Hematopoietic multipotent progenitor cell treated with erythropoietin and hydrocortisone succinate and interleukin-3 and kit ligand, for 17 days (in vitro differentiated cells): ENCODE measurements around the gene MIS18A.
"Not testable (repeated sequence)": the region's sequence is repeated elsewhere in the genome, so short reads cannot be mapped to it uniquely, and the experiment has no call there.

Source experiments
- DNase-seq: peaks from one replicate; pipeline ENCODE4 v3.0.0-alpha.2; 2015; ENCODE audit warnings: low spot score

MIS18A gene

DNA sequence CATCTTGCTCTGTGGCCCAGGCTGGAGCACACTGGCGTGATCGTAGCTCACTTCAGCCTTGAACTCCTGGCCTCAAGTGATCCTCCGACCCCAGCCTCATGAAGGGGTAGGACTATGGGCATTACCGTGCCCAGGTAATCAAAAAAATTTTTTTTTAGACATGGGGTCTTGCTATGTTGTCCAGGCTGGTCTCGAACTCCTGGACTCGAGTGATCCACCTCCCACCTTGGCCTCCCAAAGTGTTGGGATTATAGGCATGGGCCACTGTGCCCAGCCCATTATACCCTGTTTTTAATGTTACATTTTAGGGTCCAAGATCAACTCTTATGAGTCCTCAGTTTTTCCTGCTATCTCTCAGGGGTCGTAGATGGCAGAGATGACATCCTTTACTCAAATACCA lies 26.1 kb upstream of the MIS18A start:
- no peak for DNase-seq

DNA sequence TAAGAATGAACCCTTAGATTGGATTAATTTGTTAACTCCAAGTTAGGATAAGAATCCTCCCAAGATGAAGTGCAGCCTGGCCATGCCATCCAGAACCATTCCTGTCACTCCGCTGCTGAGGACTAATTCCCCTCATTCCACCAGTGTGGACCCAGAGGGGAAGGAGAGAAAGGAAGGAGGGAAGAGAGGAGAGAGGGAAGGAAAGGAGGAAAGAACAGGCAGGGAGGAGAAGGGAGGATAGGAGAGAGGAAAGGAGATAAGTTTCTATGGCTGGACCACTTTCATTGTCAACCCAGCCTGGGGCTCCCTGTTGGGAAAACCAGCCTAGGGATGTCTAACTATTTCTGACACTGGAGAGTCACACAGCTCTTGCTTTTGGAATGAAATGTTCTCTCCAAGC lies 24.5 kb upstream of the MIS18A start:
- no peak for DNase-seq

DNA sequence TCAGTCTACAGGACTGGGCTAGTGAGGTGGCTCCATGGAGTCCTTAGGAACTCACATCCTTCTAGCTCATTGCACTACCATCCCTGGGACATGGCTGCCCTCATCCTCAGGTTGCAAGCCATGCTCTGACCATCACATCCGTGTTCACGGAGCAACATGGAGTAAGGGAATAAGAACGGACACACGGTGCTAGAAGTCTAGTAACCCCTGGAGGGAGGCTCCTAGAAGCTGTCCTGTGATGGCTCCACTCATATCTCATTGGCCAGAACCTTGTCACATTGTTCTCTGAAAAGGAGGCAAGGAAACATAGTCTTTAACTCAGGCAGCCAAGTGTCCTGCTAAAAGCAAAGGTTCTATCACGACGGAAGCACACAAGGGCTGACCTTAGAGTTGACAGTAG lies 23.7 kb upstream of the MIS18A start:
- no peak for DNase-seq

DNA sequence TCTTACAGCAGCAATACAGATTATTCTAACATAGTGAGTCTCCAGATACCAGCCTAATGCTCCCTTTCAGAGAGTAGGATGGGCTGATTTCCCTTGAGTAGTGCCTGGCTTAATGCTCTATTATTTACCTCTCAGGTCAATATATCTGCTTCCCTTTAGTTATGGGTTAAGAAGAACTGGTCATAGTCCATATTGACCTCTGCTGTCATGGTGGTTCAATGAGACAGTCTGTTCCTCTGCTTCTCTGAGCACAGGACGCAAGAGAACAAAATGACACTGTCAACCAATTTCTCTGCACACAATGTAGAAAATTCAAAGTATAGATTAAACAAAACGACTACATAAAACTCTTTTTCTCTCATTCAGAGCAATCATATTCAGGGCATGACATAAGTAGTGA lies 22.7 kb upstream of the MIS18A start:
- DNase-seq, result no peak

DNA sequence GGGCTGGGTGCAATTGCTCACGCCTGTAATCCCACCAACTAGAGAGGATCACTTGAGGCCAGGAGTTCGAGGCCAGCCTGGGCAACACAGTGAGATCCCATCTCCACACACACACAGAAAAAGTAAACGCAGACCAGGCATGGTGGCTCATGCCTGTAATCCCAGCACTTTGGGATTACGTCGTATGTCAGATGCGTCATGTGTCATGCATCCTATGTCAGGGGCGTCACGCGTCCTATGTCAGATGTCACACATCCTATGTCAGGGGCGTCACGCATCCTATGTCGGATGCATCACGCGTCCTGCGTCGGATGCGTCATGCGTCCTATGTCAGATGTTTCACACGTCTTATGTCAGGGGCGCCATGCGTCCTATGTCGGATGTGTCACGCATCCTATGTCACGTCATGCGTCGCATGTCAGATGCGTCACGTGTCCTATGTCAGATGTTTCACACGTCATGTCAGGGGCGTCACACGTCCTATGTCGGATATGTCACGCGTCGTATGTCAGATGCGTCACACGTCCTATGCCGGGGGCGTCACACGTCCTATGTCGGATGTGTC lies 21.4 kb upstream of the MIS18A start:
- DNase-seq, result no peak

DNA sequence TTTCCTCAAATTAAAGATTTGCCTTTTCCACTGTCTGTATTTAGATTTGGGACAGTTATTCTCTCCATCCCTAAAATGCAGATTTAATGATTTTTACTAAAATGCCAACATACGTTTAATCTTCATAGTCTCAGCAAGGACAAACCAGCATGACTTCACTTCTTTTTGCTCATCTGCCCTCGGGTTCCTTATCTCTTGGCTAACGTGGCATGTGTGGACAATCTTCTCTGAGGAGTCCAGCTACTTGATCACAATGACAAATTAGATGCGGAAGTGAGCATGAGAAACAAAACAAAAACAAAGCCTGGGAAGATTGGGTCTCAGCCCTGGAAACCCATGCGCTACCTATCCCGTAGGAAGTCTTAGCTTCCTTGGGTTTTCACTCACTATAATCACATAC lies 20.8 kb upstream of the MIS18A start:
- DNase-seq, result no peak

DNA sequence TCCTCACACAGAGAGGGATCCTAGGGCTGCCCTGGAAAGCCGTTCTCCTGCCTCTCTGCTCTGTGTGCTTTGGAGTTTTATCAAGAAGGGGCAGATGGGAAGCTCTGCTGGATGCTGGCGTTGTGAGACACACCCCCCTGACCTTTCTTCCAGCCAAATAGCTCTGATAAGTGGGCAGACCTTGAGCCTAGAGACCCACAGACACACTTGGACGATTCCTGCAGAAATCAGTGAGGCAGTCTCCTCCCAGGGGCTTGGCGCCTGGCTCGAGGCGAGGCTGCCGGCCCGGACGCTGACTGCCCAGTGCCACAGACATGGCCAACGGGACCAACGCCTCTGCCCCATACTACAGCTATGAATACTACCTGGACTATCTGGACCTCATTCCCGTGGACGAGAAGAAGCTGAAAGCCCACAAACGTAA lies 19.8 kb upstream of the MIS18A start, which contains the start of gene MRAP:
MRAP (plus strand) TSS at position 198 of the 424 bp plus-strand sequence; CDS start at position 315, 117 bp downstream.
- DNase-seq, result no peak

DNA sequence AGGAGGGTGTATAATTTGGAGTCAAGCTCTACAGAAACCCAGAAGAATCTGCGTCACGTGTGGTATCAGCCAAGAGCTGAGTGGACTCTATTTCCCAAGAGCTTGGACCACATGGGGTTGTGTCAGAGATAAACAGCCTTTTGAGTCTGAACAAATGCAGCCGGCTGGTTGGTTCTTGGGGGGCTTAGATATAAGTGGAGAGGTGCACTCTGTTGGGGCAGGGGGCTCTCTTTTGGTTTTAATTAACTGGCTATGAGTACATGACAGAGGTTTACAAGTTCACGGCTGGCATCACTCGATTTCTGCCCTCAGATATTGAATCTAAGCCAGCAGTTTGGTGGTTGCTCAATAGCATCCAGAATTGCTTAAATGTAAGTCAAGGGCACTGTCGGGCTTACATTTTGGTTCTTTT lies 19.3 kb upstream of the MIS18A start:
- no peak for DNase-seq

DNA sequence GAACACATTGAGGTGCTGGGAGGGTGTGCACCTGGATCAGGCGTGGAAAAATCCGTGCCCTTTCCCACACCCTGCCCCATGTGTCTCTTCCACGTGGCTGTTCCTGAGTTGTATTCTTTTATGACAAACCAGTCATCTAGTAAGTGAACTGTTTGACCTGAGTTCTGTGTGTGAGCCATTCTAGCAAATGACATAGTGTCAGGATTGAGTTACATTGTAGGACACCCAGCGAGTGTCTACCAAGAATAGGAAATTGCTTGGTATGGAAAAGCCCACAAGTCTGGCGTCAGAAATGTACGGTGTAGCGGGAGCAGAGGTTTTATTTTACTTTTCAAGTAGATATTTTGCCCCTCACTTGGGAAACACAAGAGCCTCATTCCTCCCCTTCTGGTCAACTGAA lies 18.6 kb upstream of the MIS18A start:
- no peak for DNase-seq

DNA sequence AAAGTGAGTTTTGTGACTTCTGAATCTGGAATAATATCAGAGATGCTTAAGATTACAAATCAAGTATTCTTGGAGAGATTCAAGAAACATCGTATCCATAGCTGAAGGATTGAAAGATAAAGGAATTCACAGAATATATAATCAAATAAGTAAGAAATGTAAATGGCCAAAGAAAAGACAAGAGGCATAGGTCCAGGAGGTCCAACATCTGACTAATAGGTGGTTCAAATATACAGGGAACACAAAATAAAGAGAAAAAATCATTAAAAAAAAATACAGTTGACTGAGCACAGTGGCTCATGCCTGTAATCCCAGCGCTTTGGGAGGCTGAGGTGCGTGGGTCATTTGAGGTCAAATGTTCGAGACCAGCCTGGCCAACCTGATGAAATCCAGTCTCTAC lies 6.6 kb upstream of the MIS18A start:
- DNase-seq, result no peak

DNA sequence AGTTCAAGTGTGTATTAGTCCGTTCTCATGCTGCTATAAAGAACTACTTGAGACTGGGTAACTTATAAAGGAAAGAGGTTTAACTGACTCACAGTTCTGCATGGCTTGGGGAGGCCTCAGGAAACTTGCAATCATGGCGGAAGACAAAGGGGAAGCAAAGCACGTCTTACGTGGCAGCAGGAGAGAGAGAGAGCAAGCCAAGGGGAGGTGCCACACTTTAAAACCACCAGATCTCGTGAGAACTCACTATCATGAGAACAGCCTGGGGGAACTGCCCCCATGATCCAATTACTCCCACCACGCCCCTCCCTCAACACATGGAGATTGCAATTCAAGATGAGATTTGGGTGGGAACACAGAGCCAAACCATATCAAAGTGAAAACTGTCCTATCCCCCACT lies 4.1 kb upstream of the MIS18A start:
- DNase-seq, result no peak

DNA sequence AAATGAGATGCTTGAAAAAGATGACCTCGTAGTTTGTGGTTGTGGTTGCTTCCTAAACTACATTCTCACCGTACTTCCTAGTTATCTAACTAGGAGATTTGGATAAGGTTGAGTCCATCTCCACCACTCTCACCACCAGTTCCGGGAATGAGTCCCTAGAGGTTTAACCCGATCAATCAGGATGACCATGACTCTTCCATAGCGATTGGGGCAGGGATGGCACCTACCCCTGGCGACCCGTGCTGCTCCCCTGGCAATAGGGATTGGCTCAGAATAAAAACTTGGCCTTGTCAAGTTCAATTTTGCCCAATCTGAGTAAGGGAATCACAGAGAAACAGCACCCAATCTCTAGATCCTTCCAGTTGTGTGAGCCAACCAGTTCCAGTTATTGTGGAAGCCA lies 2.7 kb upstream of the MIS18A start:
- DNase-seq, result no peak

DNA sequence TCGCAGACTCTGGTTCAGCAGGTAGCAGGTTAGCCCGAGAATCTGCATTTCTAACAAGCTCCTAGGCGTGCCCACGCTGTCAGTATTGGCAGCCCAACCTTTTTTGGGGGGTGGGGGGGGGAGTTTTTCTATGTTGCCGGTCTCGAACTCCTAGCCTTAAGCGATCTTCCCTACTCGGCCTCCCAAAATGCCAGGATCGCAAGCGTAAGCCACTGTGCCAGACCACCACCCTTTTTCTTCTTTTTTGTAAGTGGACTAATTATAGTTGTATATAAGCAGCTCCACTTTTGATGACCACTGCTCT lies 480 bp upstream of the MIS18A start:
- DNase-seq, result no peak

DNA sequence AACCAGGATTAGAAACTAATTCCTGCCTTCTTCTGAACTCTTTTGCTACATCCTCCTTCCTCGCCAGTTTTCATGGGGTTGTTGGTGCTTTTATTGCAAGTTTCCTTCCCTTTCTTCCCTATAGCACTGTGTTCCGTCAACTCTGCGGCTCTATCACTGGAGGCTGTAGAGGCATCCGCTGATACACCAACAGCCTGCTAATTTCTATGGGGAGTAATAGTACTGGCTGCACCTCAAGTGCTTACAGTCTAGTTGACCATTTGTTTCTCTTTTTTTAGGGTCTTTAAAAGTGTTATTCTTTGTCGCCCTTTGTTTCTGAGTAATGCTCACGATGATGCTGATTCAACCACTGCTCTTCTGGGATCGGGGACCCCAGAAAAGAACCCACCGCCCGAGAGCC lies 746 bp downstream of the MIS18A start:
- no peak for DNase-seq

DNA sequence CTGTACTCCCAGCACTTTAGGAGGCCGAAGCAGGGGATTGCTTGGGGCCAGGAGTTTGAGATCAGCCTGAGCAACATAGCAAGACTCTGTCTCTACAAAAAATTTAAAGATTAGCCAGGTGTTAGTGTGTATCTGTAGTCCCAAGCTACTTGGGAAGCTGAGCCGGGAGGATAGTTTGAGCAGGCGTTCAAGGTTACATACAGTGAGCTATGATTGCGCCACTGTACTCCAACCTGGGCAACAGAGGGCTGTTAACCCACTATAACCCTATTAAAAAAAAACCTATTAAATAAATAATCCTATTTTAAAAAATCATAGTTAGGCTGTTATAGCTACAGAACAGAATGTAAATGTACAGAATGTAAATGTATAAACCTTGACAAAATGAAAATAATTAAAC lies 2.2 kb downstream of the MIS18A start:
- no peak for DNase-seq

DNA sequence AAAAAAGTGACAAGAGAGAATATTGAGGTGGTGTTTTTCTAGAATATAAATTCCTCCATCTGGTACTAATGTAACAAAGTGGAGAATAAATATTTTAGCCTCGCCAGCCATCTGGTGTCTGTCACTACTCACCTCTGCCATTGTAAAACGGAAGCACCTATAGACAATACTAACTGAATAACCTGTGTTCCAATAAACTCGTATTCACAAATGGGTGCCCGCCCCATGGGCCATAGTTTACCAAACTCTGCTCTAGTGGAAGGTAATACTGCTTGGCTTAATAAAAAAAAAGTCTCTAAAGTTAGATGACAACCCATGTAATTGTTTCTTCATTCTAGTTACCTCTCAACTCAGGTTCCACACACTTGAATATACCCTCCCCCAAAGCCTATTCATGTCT lies 8.1 kb downstream of the MIS18A start:
- no peak for DNase-seq

DNA sequence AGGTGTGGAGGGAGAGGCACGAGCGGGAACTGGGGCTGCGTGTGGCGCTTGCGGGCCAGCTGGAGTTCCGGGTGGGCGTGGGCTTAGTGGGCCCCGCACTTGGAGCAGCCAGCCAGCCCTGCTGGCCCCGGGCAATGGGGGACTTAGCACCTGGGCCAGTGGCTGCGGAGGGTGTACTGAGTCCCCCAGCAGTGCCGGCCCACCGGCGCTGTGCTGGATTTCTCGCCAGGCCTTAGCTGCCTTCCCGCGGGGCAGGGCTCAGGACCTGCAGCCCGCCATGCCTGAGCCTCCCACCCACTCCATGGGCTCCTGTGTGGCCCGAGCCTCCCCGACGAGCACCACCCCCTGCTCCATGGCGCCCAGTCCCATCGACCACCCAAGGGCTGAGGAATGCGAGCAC lies 13.5 kb downstream of the MIS18A start:
- not testable (repeated sequence) for DNase-seq

DNA sequence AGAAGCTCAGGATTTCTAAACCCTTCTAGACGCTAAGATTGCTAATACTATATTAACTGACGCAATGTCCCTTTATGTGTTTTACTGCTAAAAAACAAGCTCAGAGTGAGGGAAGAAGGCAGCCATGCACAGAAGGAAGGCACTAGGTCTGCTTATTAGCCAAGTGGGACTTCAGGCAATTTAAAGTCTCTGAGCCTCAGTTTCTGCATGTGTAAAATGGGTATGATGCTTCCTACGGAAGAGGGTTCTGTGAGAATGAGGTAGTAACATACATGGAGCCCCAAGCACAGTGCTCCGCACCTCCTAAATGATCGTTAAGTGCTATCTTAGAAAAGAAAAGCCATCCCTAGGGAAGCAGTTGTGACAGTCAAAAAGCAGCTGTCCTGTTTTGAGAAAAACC lies 16.9 kb downstream of the MIS18A start:
- no peak for DNase-seq

DNA sequence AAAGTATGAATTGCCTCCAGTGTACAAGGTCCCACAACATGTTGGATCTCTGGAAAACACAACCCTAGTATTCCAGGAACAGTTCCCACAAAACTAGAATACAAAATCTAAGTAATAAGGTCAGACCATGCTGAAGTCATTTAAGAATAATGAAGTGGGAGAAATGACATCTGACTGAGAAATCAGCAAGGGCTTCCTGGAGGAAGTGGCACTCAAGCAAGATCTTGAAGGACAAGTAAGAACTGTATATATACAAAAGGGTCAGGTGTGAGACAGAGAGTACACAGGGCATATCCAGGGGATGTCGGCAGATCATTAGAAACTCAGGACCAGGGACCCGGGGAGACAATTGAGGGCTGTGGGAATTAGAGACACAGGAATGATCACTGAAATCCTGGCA lies 18.7 kb downstream of the MIS18A start:
- DNase-seq, result no peak

DNA sequence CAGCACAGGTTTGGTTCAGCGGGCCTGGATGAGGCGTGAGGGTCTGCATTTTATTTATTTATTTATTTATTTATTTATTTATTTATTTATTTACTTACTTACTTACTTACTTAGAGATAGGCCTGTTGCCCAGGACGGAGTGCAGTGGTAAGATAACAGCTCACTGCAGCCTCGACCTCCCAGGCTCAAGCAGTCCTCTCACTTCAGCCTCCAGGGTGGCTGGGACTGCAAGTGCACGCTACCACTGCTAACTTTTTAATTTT lies 20.1 kb downstream of the MIS18A start:
- not testable (repeated sequence) for DNase-seq

DNA sequence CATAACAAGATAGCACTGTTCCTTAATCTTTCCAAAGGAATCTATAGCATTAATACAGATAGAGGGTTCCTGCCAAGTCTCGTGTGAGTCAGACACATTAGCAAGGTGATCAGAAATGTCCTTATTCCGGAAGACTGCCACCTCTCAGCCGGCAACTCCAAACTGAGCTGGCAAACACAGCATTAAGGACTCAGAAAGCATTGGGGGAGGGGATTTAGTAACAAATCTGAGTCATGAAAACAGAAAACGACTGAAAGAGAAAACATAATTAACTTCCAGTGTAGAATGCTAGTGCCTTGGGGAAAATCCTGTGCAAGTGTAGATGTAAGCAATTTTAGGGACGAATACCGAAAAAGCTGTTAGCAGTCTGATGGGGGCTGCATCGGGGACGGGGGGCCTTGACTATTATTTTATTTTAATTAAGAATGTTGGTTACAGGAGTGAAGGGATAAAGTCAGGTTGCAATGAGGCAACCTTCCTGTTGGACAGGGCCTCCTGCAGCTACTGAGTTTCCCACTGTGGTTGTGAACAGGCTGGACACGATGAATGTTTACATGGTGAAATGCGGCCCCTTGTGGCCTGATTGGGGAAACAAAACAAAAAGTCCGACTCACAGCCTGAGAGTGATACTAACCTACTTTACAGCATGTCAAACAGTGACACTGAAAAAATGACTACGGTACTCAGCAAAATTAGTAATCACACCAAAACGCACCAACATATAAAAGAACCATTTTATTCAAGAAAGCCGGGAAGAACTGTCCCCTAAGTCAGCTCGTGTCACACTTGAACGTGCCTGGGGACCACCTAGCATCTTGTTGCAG lies 20.7 kb downstream of the MIS18A start:
- DNase-seq, result peak; percentile 57

DNA sequence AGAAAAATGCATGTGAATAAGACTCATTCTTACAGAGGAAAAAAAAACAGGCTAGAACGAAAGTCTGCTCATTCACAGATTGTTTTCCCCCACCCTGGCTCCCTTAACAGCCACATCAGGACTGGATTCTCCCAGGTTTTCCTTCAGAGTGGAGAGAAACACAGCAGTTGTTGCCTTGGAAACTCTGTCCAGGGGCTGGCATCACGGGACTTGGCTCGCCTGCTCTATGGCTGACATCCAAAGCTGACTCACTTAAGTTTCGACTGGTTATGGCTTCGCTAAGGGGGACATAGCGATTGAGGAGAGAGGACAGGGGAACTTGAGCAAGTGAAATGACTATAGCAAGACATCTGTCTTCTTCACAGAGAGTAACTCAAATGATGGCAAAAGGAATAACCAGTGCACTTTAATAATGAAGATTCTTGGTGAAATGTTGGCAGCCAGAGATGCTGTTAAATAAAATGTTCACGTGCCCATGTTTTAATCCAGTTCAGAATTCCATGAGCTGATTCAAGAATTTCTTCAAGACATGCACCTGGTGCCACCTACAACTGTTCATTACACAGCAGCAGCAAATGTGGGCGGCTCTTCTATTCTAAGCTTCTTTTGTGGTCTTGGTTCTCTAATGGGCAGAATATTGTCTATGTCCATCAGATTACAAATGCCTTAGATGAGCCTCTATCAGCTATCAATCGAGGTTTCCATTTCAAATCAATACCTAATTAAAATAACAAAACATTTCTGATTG lies 21.8 kb downstream of the MIS18A start:
- no peak for DNase-seq

DNA sequence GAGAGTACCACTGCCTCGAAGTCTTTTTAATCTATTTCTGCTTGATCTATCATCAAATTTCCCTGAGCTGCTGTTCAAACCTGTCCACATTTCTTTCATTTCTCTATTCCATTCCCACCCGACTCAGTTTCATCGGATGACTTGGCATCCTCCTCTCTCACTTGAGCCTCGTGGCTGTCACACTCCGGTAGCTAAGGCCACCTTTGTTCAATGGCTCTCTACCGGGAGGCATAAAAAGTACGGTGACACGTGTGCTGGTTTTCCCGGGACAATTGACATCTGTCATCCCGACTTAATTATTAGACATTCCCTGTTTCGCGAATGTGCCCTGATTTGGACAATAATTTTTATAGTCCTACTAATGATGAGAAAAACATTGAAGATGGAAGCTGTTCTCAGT lies 22.6 kb downstream of the MIS18A start:
- DNase-seq, result no peak

DNA sequence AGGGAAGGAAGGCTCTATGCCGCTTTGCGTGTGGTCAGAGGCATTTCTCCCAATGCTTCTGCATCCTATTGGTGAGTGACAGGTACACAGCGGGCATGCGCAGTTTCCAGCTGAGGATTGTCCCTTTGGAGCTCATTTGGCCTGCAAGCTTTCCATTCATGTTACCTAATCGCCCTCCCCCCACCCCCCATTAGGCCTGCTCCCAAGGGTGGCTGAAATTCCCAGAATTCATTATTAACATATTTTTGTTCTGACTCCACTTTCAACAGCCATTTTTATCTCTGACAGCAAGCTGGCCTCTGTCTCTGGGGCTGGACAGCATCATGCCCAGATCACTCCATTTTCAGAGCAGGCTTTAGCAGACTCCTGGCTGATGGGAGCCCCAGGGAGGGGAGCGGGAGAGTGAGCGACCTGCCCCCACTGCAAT lies 25.6 kb downstream of the MIS18A start:
- DNase-seq, result no peak
